Loucy (cell line): ENCODE data around the gene NCAM1.

Experiments
- EZH2phosphoT487 ChIP-seq: fragments of 200-600 bp; IDR thresholded peaks from 2 replicates; pipeline ENCODE4 v1.6.1; 2018; ENCODE audit warnings: antibody characterized with exemption, mild to moderate bottlenecking, moderate library complexity, borderline replicate concordance
- TF ChIP-seq, protein P1 (sequence below): fragments of 200-600 bp; sonication (generic); conservative IDR thresholded peaks from 2 replicates; pipeline ENCODE4 v1.5.1; 2014; ENCODE audit warnings: mild to moderate bottlenecking, antibody characterized with exemption, low read length

DNA sequence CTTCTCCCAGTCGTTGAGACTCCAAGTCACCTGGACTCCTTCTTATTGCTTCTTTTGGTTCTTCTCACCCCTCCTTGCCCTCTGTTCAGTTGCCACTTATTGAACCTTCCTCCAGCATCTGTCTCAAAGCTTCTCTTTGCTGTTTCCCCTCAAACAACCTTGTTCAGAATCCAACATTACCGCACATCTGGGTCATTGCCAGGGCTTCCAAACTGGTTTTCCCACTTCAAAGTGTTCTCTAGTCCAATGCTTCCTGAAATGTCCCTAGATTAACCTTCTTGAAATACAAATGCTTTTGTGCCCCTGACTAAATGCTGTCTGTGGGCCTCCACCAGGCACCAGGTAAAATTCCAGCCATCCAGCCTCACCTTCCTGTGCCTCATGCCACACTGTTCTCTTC lies 252.3 kb downstream of the NCAM1 start:
- TF ChIP-seq, protein P1, sequence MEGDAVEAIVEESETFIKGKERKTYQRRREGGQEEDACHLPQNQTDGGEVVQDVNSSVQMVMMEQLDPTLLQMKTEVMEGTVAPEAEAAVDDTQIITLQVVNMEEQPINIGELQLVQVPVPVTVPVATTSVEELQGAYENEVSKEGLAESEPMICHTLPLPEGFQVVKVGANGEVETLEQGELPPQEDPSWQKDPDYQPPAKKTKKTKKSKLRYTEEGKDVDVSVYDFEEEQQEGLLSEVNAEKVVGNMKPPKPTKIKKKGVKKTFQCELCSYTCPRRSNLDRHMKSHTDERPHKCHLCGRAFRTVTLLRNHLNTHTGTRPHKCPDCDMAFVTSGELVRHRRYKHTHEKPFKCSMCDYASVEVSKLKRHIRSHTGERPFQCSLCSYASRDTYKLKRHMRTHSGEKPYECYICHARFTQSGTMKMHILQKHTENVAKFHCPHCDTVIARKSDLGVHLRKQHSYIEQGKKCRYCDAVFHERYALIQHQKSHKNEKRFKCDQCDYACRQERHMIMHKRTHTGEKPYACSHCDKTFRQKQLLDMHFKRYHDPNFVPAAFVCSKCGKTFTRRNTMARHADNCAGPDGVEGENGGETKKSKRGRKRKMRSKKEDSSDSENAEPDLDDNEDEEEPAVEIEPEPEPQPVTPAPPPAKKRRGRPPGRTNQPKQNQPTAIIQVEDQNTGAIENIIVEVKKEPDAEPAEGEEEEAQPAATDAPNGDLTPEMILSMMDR: no peak
- TF ChIP-seq EZH2phosphoT487: no peak
